ENCODE data around the gene BEGAIN. TPM values are rescaled to one million over a fixed set of nuclear protein-coding genes. Genes with fewer than 3 reads are reported as not detected.

The BEGAIN gene
- total and polyA plus RNA-seq, 12 donors, result 0.39 to 59.0 (median 2.7) TPM

GRCh38 chr14:100629696-100630095, 42.5 kb upstream of the BEGAIN start:
- no peaks in the 10 kb centered on the region for H3K4me1 ChIP-seq (replicated peaks in 1 of 2)
- no peak for TF ChIP-seq CTCF (IDR thresholded peaks at IDR 0.05)
- TF ChIP-seq POLR2A (IDR thresholded peaks at IDR 0.05), result no peak
- no peaks in the 10 kb centered on the region for H3K27me3 ChIP-seq
- no peak overlapping the region for H3K4me3 ChIP-seq
- DNase-seq, result no peak
- no peak overlapping the region for H3K27ac ChIP-seq
- no peaks in the 10 kb centered on the region for H3K9me3 ChIP-seq (replicated peaks in 1 of 3)
- H3K36me3 ChIP-seq (replicated peaks in 1 of 2), result no peaks in the 10 kb centered on the region
- intact Hi-C loops (cut with DNase I), result no loop called here
- 78 to 88% (median 80%) methylated on average over 5 to 15 of the region's 15 CpGs for WGBS, 4 donors

GRCh38 chr14:100629098-100629497, 41.9 kb upstream of the BEGAIN start:
- no peak overlapping the region for H3K4me3 ChIP-seq
- no peak for DNase-seq
- H3K9me3 ChIP-seq (replicated peaks in 1 of 3), result no peaks in the 10 kb centered on the region
- no peaks in the 10 kb centered on the region for H3K36me3 ChIP-seq (replicated peaks in 1 of 2)
- H3K4me1 ChIP-seq (replicated peaks in 1 of 2), result no peaks in the 10 kb centered on the region
- H3K27me3 ChIP-seq, result peaks cover 2% of the 10 kb centered on the region
- 82 to 98% (median 87%) methylated on average over 5 to 13 of the region's 13 CpGs for WGBS, 4 donors
- no peak overlapping the region for H3K27ac ChIP-seq
- intact Hi-C loops (cut with DNase I), result no loop called here
- TF ChIP-seq CTCF (IDR thresholded peaks at IDR 0.05) (no peak), POLR2A (IDR thresholded peaks at IDR 0.05) (no peak)

GRCh38 chr14:100628225-100628624, 41.0 kb upstream of the BEGAIN start:
- no peak for TF ChIP-seq CTCF (IDR thresholded peaks at IDR 0.05)
- Histone ChIP-seq H3K4me1 (replicated peaks in 1 of 2) (no peaks in the 10 kb centered on the region), H3K27me3 (peaks cover 6% of the 10 kb centered on the region), H3K36me3 (replicated peaks in 1 of 2) (no peaks in the 10 kb centered on the region), H3K27ac (no peak overlapping the region), H3K4me3 (no peak overlapping the region), H3K9me3 (replicated peaks in 1 of 3) (no peaks in the 10 kb centered on the region)
- intact Hi-C loops (cut with DNase I), result no loop called here
- 83 to 90% (median 87%) methylated on average over 12 of the region's 12 CpGs for WGBS, 4 donors
- DNase-seq, result no peak

DNA sequence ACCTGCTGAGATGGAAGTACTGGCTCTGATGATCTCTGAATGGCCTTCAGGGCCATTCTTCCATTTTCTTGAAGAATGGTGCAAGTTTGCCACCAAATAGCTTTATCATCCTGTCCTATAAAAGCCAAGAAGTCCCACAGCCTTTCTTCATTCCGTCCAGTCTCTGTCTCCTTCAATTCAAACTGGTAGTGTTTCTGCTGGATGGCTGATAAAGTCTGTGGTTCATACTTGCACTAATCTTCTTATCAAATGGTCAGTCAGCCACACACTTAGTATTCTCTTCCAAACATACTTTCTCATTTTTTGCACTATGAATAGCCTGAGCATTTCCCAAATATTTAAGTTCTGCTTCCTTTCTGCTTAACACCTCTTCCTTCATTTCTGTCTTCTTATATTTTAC, 39.4 kb upstream of the BEGAIN start:
- peaks cover 6% of the 10 kb centered on the region for H3K27me3 ChIP-seq

More for the DNA sequence above, 39.4 kb upstream of the BEGAIN start:
- DNase-seq, result no peak
- intact Hi-C loops (cut with DNase I), result no loop called here
- H3K4me3 ChIP-seq, result no peak overlapping the region
- no peaks in the 10 kb centered on the region for H3K4me1 ChIP-seq (replicated peaks in 1 of 2)
- WGBS, 4 donors, result 68 to 85% (median 84%) methylated on average over 1 of the region's 1 CpG
- TF ChIP-seq CTCF (IDR thresholded peaks at IDR 0.05) (no peak), POLR2A (IDR thresholded peaks at IDR 0.05) (no peak)
- no peak overlapping the region for H3K27ac ChIP-seq
- H3K36me3 ChIP-seq (replicated peaks in 1 of 2), result no peaks in the 10 kb centered on the region
- no peaks in the 10 kb centered on the region for H3K9me3 ChIP-seq (replicated peaks in 1 of 3)

Data from adrenal gland (tissue), 12 donors.